KOPT-K1 (cell line): ENCODE data around the gene ITSN1.
A peak's percentile ranks its signal among the peaks of the same experiment; 100 is the strongest.

Experiments
- H3K27ac ChIP-seq: fragments of 200-600 bp; sonication (generic); 2 replicates; pipeline ENCODE4 v1.5.1; 2016; ENCODE audit warnings: antibody characterized with exemption, mild to moderate bottlenecking, low read depth, low read length; ENCODE audit not compliant: poor library complexity, severe bottlenecking
- H3K36me3 ChIP-seq: fragments of 200-600 bp; sonication (generic); 2 replicates; pipeline ENCODE4 v1.5.1; 2017; ENCODE audit warnings: antibody characterized with exemption, mild to moderate bottlenecking, low read length, moderate library complexity; ENCODE audit not compliant: insufficient read depth
- H3K9me3 ChIP-seq: fragments of 200-600 bp; sonication (generic); 2 replicates; pipeline ENCODE4 v1.5.1; 2017; ENCODE audit warnings: antibody characterized with exemption, low read length, mild to moderate bottlenecking; ENCODE audit not compliant: insufficient read depth, poor library complexity, severe bottlenecking

The ITSN1 gene

GRCh38 chr21:33802481-33802880, 160.2 kb downstream of the ITSN1 start:
- H3K36me3 ChIP-seq = peaks cover 6% of the 10 kb centered on the region; the same call in 1 of the 2 replicates
- H3K9me3 ChIP-seq = no peaks in the 10 kb centered on the region
- H3K27ac ChIP-seq = no peak overlapping the region

- H3K27ac ChIP-seq = no peak overlapping the region
- H3K9me3 ChIP-seq = no peaks in the 10 kb centered on the region
- no peaks in the 10 kb centered on the region for H3K36me3 ChIP-seq
Measured at GRCh38 chr21:33808715-33809367, 166.5 kb downstream of the ITSN1 start.

GRCh38 chr21:33810766-33811165, 168.5 kb downstream of the ITSN1 start:
- H3K27ac ChIP-seq = no peak overlapping the region
- H3K9me3 ChIP-seq = no peaks in the 10 kb centered on the region
- no peaks in the 10 kb centered on the region for H3K36me3 ChIP-seq

GRCh38 chr21:33811167-33812010, 169.1 kb downstream of the ITSN1 start:
- no peak overlapping the region for H3K27ac ChIP-seq
- no peaks in the 10 kb centered on the region for H3K36me3 ChIP-seq
- H3K9me3 ChIP-seq = no peaks in the 10 kb centered on the region

GRCh38 chr21:33813832-33814365, 171.6 kb downstream of the ITSN1 start:
- no peak overlapping the region for H3K27ac ChIP-seq
- H3K36me3 ChIP-seq = 0 out of 2 replicates have a peak, but pooled peaks cover 3% of the 10 kb centered on the region
- H3K9me3 ChIP-seq = no peaks in the 10 kb centered on the region

GRCh38 chr21:33815143-33815707, 172.9 kb downstream of the ITSN1 start:
- Histone ChIP-seq H3K36me3 (0 out of 2 replicates have a peak, but pooled peaks cover 3% of the 10 kb centered on the region), H3K27ac (peak overlapping the region; percentile 3), H3K9me3 (no peaks in the 10 kb centered on the region)

GRCh38 chr21:33816174-33816573, 173.9 kb downstream of the ITSN1 start:
- Histone ChIP-seq H3K9me3 (no peaks in the 10 kb centered on the region), H3K36me3 (0 out of 2 replicates have a peak, but pooled peaks cover 3% of the 10 kb centered on the region), H3K27ac (no peak overlapping the region)

GRCh38 chr21:33817138-33817537, 174.8 kb downstream of the ITSN1 start:
- Histone ChIP-seq H3K36me3 (0 out of 2 replicates have a peak, but pooled peaks cover 3% of the 10 kb centered on the region), H3K27ac (no peak overlapping the region)

GRCh38 chr21:33817663-33818451, 175.6 kb downstream of the ITSN1 start:
- Histone ChIP-seq H3K36me3 (0 out of 2 replicates have a peak, but pooled peaks cover 3% of the 10 kb centered on the region), H3K27ac (no peak overlapping the region), H3K9me3 (no peaks in the 10 kb centered on the region)

More at GRCh38 chr21:33817138-33817537, 174.8 kb downstream of the ITSN1 start:
- no peaks in the 10 kb centered on the region for H3K9me3 ChIP-seq

GRCh38 chr21:33820230-33820770, 178.0 kb downstream of the ITSN1 start:
- H3K9me3 ChIP-seq = no peaks in the 10 kb centered on the region
- 0 out of 2 replicates have a peak, but pooled peaks cover 3% of the 10 kb centered on the region for H3K36me3 ChIP-seq
- no peak overlapping the region for H3K27ac ChIP-seq

GRCh38 chr21:33820798-33821197, 178.5 kb downstream of the ITSN1 start:
- Histone ChIP-seq H3K27ac (no peak overlapping the region), H3K9me3 (no peaks in the 10 kb centered on the region), H3K36me3 (0 out of 2 replicates have a peak, but pooled peaks cover 3% of the 10 kb centered on the region)

GRCh38 chr21:33821503-33822322, 179.4 kb downstream of the ITSN1 start:
- Histone ChIP-seq H3K27ac (no peak overlapping the region), H3K36me3 (0 out of 2 replicates have a peak, but pooled peaks cover 3% of the 10 kb centered on the region), H3K9me3 (no peaks in the 10 kb centered on the region)

GRCh38 chr21:33824156-33824941, 182.0 kb downstream of the ITSN1 start:
- Histone ChIP-seq H3K36me3 (no peaks in the 10 kb centered on the region), H3K27ac (no peak overlapping the region), H3K9me3 (no peaks in the 10 kb centered on the region)
